Inferior parietal cortex (tissue), 1 donor: ENCODE data around the gene S100A13.

ENCODE experiments used
- DNase-seq: peaks from one replicate; pipeline ENCODE4 v3.0.0-alpha.2; 2016; ENCODE audit errors: extremely low spot score

Gene S100A13

GRCh38 chr1:153569465-153569864 is 57.8 kb downstream of the S100A13 start:
- no peak for DNase-seq
